HG03439 (cell line): ENCODE data around the gene RASA1.

ENCODE experiments used
- ATAC-seq: cut with Tn5 transposase; IDR thresholded peaks from one replicate; pipeline ENCODE4 v1.9.1; 2021; ENCODE audit warnings: mild to moderate bottlenecking, moderate library complexity; ENCODE audit not compliant: unreplicated experiment

RASA1 gene

GRCh38 chr5:87400305-87400899 is 132.7 kb downstream of the RASA1 start:
- peak; percentile 72 for ATAC-seq

- no peak for ATAC-seq
Measured at GRCh38 chr5:87401626-87402025, 133.9 kb downstream of the RASA1 start.

- no peak for ATAC-seq
Measured at GRCh38 chr5:87403409-87403808, 135.7 kb downstream of the RASA1 start.

- no peak for ATAC-seq
Measured at GRCh38 chr5:87403899-87404298, 136.2 kb downstream of the RASA1 start.

GRCh38 chr5:87404359-87404758 is 136.7 kb downstream of the RASA1 start:
- no peak for ATAC-seq

GRCh38 chr5:87405472-87406155 is 137.9 kb downstream of the RASA1 start:
- no peak for ATAC-seq

- no peak for ATAC-seq
Measured at GRCh38 chr5:87408204-87408603, 140.5 kb downstream of the RASA1 start.

- no peak for ATAC-seq
Measured at GRCh38 chr5:87410931-87411330, 143.2 kb downstream of the RASA1 start.

GRCh38 chr5:87411586-87411972 is 143.9 kb downstream of the RASA1 start:
- no peak for ATAC-seq

- ATAC-seq: peak; percentile 23
Measured at GRCh38 chr5:87411973-87412629, 144.4 kb downstream of the RASA1 start.

GRCh38 chr5:87412630-87413342 is 145.1 kb downstream of the RASA1 start, which contains the start of gene CCNH:
TSS of gene CCNH (minus strand) at chr5:87412930. CDS start at chr5:87412794, 136 bp downstream.
- ATAC-seq: peak; percentile 100

GRCh38 chr5:87413343-87413645 is 145.6 kb downstream of the RASA1 start:
- ATAC-seq: no peak

GRCh38 chr5:87418506-87418905 is 150.8 kb downstream of the RASA1 start:
- ATAC-seq: no peak

- ATAC-seq: no peak
Measured at GRCh38 chr5:87421307-87421706, 153.6 kb downstream of the RASA1 start.

- ATAC-seq: no peak
Measured at GRCh38 chr5:87423755-87424154, 156.1 kb downstream of the RASA1 start.

GRCh38 chr5:87430863-87431457 is 163.3 kb downstream of the RASA1 start:
- no peak for ATAC-seq

- ATAC-seq: no peak
Measured at GRCh38 chr5:87432460-87432859, 164.8 kb downstream of the RASA1 start.

- no peak for ATAC-seq
Measured at GRCh38 chr5:87433945-87434344, 166.3 kb downstream of the RASA1 start.

GRCh38 chr5:87434461-87434860 is 166.8 kb downstream of the RASA1 start:
- no peak for ATAC-seq

GRCh38 chr5:87435144-87435694 is 167.5 kb downstream of the RASA1 start:
- no peak for ATAC-seq

GRCh38 chr5:87437724-87438123 is 170.0 kb downstream of the RASA1 start:
- no peak for ATAC-seq
